OCI-LY7 (cell line): Measurements from ENCODE around the gene EARS2.

Experiments
- EZH2phosphoT487 ChIP-seq: fragments of 200-600 bp; sonication (generic); IDR thresholded peaks from 2 replicates; pipeline ENCODE4 v1.6.1; 2018; ENCODE audit warnings: low read depth, borderline replicate concordance, mild to moderate bottlenecking, mixed run types, antibody characterized with exemption, low read length, moderate library complexity, mixed read lengths
- TF ChIP-seq, protein P1 (sequence below): fragments of 200-600 bp; sonication (generic); conservative IDR thresholded peaks from 2 replicates; pipeline ENCODE4 v1.5.1; 2014; ENCODE audit warnings: mild to moderate bottlenecking, antibody characterized with exemption, low read length, moderate library complexity, mixed read lengths

DNA sequence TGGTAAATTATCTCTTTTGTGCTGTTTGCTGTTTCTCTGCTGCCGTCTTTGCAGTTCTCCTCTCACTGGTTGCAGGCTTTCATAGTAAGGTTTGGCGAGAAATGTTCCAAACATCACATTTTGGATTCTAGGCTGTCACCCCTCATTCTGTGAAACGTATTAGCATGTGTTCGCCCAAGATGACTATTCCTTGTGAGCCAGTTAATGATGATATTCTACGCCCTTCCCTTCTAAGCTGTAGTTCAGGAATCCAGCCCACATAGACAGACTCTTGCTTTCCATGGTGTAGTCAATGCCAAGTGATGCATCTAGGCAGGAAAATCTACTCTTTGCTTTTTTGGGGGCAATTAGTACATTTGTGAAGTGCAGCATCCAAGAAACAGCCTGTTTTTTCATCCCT lies 14.7 kb upstream of the EARS2 start:
- TF ChIP-seq, protein P1, sequence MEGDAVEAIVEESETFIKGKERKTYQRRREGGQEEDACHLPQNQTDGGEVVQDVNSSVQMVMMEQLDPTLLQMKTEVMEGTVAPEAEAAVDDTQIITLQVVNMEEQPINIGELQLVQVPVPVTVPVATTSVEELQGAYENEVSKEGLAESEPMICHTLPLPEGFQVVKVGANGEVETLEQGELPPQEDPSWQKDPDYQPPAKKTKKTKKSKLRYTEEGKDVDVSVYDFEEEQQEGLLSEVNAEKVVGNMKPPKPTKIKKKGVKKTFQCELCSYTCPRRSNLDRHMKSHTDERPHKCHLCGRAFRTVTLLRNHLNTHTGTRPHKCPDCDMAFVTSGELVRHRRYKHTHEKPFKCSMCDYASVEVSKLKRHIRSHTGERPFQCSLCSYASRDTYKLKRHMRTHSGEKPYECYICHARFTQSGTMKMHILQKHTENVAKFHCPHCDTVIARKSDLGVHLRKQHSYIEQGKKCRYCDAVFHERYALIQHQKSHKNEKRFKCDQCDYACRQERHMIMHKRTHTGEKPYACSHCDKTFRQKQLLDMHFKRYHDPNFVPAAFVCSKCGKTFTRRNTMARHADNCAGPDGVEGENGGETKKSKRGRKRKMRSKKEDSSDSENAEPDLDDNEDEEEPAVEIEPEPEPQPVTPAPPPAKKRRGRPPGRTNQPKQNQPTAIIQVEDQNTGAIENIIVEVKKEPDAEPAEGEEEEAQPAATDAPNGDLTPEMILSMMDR: no peak
- no peak for TF ChIP-seq EZH2phosphoT487
